GM11168 (cell line): ENCODE measurements around the gene F11.
"Not testable (repeated sequence)": the region's sequence is repeated elsewhere in the genome, so short reads cannot be mapped to it uniquely, and the experiment has no call there.

Source experiments
- in situ Hi-C: fragments of 300-500 bp; cut with MboI; formaldehyde crosslinking; loops from one replicate; pipeline ENCODE4 v1.12.0; 2022; ENCODE audit warnings: low sequenced_read_pairs; ENCODE audit not compliant: unreplicated experiment

The F11 gene

DNA sequence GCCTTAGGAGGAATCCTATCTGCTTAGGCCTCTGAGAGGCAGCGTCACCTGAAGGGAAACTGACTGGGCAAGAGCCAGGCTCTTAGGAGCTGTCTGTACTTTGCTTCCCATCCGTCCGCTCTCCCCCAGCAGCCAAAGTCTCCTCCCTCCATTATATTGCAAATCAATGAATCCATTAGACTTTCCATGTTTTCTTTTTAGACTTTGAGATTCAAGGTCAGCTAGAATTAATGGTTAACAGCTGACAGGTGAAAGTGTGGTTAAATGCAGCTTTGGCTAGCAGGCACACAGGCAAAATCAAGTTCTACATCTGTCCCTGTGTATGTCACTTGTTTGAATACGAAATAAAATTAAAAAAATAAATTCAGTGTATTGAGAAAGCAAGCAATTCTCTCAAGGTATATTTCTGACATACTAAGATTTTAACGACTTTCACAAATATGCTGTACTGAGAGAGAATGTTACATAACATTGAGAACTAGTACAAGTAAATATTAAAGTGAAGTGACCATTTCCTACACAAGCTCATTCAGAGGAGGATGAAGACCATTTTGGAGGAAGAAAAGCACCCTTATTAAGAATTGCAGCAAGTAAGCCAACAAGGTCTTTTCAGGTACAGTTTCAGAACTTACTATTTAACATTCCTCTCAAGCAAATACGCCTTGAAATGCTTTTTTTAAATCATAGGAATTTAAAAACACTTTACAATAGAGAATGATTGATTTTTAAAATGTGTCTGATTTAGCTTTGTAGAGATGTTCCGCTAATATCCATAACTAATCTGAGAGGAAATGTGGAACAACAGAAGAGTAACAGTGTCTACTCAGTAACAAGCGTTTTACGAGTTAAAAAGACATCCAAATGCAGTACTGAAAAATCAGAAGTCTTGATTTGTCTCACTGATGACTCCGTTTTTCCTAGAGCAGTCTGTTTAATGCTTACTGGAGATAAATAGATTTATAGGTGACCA is at the start of gene F11:
TSS of gene F11 (plus strand) at position 507 of the 970 bp plus-strand sequence. CDS start 948 bp downstream, outside the sequence.
- in situ Hi-C loops = no loop called here

- in situ Hi-C loops = no loop called here
Observed at GRCh38 chr4:186216465-186217024, 49.4 kb upstream of the F11 start.

- in situ Hi-C loops = no loop called here
Observed at GRCh38 chr4:186217733-186218293, 48.2 kb upstream of the F11 start.

DNA sequence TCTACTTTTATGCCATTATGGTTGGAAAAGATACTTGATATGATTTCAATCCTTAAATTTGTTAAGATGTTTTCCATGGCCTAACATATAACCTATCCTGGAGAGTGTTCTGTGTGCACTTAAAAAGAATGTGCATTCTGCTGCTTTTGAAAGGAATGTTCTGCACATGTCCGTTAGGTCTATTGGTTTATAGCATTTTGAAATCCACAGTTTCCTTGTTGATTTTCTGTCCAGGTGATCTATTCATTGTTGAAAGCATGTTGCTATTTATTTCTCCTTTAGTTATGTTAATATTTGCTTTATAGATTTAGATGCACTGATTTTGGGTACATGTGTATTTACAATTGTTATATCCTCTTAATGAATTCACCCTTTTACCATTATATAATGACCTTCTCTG is 44.4 kb upstream of the F11 start:
- in situ Hi-C loops = no loop called here

GRCh38 chr4:186225848-186226247 is 40.1 kb upstream of the F11 start:
- in situ Hi-C loops = no loop called here

DNA sequence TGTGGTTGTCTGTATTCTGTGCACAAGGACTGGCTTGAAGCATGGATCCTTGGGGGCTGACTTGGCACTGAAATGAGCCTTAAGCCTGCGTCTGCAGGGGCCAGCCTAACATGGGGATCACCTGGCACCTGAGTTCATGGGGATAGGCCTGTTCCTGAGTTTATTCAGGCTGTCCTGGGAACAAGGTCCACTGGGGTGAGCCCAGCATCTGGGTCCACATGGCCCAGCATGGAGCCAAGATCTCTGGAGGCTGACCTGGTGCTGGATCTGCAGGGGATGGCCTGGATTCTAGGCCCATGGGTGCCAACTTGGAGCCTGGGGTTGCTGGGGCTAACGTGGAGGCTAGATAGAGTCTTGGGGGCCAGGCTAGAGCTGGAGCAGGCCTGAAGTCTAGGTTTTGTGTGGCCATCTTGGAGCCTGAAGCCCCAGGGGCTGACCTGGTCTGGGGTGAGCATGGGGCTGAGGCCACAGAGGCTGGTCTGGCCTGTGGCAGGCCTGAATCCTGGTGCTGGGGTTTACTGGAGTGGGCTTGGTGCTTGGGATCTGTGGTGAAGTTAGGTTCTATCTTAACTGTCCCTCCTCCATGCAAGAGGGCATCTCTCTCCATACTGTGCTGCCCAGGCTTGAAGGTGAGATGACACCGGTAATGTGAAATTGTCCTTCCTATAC is 39.3 kb upstream of the F11 start:
- in situ Hi-C loops = no loop called here

DNA sequence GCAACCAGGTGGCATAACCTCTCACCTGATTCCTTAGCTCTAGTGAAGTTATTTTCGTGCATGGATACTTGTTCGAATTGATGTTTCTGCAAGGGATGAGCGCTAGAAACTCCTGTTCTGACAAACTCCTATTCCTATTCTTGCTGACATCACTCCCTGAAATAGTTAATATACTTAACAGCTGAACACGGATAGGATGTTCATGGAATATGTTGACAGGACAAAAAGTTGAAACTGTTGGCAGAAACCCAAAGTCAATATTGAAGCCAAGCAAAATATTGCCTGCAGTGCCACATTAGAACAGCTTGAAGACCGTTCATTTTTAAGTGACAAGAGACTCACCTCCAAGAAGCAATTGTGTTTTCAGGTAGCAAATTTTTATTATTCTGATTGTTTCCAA is 38.8 kb upstream of the F11 start, which contains the start of gene KLKB1:
TSS of gene KLKB1 (plus strand) at position 287 of the 400 bp plus-strand sequence. CDS start 689 bp downstream, outside the sequence.
- in situ Hi-C loops = no loop called here

DNA sequence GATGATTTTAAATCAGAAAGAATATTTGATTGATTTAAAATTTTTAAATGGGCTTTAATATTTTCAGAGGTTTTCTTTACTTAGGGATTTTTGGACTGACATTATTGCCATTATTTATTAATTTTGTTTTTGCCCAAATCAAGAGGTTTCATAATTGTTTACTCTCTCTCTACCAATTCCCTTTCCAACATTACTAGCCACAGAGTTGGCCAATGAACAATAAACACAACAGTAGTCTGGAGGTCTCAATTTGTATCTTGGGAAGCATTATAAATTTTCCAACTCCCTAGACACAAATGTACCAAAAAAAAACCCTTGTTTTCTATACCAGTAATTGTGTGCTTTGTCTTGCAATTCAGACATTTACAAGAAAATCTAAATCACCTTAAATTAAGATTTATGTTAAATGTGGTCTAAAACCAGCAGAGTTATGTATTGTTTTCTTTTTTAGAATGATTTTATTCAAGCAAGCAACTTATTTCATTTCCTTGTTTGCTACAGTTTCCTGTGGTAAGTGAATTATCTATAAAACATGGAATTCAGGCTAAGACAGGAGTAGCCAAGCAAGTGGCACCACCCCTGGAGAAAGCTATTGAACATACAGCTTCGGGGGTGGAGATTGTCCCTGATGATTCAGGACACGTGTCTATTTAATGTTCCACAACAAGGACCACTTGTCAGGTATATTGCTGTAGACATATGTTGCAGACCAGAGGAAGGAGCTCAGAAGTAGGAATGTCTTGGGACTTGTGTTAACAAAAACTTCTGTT is 38.1 kb upstream of the F11 start:
- in situ Hi-C loops = no loop called here

DNA sequence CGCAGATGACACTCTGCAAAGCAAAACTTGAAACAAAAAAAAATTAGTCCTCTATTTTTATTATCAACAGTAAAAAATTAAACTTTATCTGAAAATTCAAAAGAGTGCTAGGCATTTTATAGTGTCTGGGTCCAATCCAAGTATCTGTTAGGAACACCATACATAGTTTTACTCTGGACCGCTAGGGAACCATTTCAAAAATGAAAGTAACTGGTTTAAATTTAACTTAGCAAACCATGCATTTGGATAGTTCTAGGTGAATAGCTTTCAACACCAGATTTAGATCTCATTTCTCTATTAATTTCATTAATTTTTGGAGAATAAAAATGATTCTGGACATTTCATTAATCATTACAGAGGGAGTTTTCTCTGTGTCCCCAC is 37.5 kb upstream of the F11 start:
- in situ Hi-C loops = no loop called here

DNA sequence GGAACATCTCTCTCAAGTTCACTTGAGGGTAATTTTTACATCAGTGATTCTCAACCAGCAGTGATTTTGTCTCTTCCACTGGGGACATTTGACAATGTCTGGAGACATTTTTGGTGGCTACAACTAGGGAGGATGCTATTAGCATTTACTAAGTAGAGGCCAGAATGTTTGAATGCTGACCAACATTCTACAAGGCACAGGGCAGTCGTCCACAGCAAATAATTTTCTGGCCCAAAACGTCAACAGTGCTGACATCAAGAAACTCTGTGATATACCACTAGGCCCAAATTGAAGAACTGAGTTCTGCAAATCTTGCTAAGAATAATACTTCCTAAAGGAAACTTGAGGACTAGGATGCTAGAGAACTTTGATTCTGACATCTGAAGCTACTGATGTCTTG is 31.6 kb upstream of the F11 start:
- in situ Hi-C loops = no loop called here

GRCh38 chr4:186236126-186236525 is 29.9 kb upstream of the F11 start:
- in situ Hi-C loops = no loop called here

DNA sequence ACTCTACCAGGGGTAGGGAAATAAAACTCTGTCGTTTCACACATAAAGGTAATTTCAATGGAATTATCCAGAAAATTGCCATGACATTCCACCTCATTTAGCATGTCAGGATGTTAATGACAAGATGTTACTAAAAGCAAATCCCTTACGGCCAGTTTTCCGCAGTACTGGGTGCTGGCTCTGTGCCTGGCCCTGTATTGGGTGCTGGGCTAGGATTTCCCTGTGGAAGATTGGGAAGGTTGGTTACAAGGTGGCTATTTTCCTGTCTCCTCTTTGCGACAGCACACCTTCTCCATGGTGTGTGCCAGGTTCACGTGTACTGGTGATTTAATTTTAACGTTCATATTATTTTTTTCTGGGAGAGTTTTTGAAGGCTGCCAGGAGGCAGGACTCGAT is 25.5 kb upstream of the F11 start:
- in situ Hi-C loops = no loop called here

DNA sequence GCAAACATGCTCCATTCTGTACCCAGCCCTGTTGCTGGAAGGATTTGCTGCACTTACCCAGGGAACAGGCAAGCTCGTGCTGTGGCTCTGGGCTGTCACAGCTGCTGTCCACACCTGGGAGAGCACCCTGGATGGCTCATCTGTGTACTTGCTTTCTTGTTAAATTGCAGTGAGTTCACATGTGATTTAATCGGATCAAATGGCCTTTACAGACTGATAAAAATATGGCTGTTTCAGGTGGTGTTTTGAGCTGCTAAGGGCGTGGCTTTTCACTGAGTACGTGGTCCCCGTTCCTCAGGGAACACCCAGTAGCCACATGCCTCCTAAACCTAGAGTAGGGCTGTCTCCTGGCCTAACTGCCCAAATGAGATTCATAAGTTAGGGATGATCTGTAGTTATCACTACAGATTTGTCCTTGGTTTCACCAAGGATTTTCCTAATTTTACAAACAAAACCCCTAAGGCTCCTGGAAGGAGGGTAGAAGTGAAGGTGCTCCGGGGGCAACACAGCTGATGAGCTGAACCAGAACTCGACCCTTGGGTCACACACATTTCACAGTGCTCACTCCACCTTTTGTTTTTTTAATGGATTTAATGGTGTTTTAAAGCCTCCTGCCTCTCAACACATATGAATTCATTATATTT is 25.0 kb upstream of the F11 start:
- in situ Hi-C loops = no loop called here

DNA sequence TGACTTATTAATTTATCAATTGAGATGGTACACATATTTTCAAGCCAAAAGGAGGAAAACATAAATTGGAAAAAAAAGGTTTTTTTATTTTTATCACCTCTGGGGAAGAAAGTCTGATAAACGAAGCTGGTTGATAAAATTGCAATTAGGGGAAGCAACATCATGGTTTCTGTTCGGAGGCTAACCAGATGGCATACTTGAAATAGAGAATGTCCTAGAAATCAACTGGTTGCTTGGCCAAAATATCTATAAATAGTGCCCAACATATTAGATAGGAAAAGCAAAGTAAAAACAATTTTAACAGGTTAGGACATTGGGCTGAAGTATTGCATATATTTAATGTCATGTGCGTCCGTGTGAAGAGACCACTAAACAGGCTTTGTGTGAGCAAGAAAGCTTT is 24.4 kb upstream of the F11 start:
- in situ Hi-C loops = no loop called here

DNA sequence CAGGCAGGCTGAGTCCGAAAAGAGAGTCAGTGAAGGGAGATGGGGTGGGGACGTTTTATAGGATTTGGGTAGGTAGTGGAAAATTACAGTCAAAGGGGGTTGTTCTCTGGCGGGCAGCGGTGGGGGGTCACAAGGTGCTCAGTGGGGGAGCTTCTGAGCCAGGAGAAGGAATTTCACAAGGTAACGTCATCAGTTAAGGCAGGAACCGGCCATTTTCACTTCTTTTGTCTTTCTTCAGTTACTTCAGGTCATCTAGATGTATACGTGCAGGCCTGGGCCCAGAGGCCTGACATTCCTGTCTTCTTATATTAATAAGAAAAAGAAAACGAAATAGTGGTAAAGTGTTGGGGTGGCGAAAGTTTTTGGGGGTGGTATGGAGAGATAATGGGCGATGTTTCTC is 24.0 kb upstream of the F11 start:
- in situ Hi-C loops = not testable (repeated sequence)

- in situ Hi-C loops = no loop called here
Observed at GRCh38 chr4:186243331-186243730, 22.7 kb upstream of the F11 start.

DNA sequence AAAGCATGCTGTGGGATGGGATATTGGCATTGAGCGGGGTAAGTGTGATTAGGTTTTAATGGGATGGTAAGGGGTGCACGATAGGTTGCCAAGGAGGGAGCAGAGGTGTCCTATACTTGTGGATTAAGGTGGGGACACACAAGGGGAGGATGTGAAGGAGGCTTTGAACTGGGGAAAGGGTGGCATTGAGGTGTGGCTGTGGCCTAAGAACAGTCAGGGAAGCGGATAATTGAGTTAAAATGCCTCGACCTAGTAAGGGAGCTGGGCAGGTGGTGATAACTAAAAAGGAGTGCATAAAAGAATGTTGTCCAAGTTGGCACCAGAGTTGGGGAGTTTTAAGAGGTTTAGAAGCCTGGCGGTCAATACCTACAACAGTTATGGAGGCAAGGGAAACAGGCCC is 21.2 kb upstream of the F11 start:
- in situ Hi-C loops = no loop called here

DNA sequence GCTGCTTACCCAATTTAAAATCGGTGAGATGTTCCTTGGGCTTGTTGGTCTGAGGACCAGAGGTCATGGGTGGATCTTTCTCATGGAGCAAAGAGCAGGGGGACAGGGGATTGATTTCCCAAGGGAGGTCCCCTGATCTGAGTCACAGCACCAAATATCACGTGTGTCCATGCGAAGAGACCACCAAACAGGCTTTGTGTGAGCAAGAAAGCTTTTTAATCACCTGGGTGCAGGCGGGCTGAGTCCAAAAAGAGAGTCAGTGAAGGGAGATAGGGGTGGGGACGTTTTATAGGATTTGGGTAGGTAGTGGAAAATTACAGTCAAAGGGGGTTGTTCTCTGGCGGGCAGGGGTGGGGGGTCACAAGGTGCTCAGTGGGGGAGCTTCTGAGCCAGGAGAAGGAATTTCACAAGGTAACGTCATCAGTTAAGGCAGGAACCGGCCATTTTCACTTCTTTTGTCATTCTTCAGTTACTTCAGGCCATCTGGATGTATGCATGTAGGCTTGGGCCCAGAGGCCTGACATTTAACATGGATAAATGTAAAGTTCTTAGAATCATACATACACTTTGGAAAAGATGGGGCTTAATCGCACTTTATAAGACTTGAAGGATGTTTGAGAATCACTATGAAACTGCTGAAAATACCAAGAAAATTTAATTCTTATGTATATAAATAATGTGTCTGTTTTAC is 18.8 kb upstream of the F11 start:
- in situ Hi-C loops = not testable (repeated sequence)

- in situ Hi-C loops = no loop called here
Observed at GRCh38 chr4:186248643-186249042, 17.3 kb upstream of the F11 start.
